GM13977 (cell line): Measurements from ENCODE around the gene TPGS1.
A peak's percentile ranks its signal among the peaks of the same experiment; 100 is the strongest.

Experiments
- DNase-seq: peaks from one replicate; pipeline ENCODE4 v3.0.0; 2012; ENCODE audit warnings: low spot score
- in situ Hi-C: fragments of 300-500 bp; cut with MboI; formaldehyde crosslinking; loops from one replicate; pipeline ENCODE4 v1.12.0; 2022; ENCODE audit warnings: low sequenced_read_pairs, low pct_unique_long_range_greater_than_20kb, mixed read lengths, inconsistent platforms; ENCODE audit not compliant: unreplicated experiment
- TF ChIP-seq, protein P1 (sequence below): IDR thresholded peaks from 2 replicates; pipeline ENCODE4 v1.5.1; 2012; ENCODE audit warnings: mild to moderate bottlenecking, control low read depth; ENCODE audit not compliant: insufficient read depth; ENCODE audit errors: extremely low read depth, missing control alignments

Gene TPGS1

DNA sequence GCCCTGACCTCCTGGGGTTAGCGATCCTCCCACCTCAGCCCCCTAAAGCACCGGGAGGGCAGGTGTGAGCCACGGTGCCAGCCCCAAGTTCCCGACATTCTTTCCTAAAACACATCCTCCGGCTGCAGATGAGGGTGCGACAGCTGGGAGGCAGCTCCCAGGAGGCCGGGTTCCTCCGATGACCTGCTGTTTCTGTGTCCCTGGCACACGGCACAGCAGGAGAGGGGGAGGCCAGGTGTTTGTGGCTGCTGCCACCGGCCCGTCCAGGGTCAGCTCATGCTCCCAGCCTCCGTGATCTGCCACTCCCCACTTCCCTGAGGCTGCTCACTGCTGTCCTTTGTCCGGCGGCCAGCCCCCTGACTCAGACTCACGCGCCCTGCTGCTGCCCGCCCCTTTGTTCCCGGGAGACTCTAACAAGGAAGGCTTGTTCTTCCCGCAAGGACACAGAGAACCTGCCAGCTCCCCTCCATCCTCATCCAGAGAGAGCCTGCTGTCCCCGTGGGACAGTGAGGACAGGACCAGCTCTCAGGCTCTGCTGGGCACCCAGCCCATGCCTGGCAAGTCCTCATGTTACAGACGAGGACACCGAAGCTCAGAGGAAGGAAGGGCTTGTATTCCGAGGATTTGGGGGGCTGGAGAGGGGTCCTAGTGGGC, 21.6 kb upstream of the TPGS1 start:
- DNase-seq = no peak

GRCh38 chr19:488505-489417, 18.5 kb upstream of the TPGS1 start:
- peak; percentile 99 for DNase-seq
- in situ Hi-C loops = no loop called here
- TF ChIP-seq, protein P1, sequence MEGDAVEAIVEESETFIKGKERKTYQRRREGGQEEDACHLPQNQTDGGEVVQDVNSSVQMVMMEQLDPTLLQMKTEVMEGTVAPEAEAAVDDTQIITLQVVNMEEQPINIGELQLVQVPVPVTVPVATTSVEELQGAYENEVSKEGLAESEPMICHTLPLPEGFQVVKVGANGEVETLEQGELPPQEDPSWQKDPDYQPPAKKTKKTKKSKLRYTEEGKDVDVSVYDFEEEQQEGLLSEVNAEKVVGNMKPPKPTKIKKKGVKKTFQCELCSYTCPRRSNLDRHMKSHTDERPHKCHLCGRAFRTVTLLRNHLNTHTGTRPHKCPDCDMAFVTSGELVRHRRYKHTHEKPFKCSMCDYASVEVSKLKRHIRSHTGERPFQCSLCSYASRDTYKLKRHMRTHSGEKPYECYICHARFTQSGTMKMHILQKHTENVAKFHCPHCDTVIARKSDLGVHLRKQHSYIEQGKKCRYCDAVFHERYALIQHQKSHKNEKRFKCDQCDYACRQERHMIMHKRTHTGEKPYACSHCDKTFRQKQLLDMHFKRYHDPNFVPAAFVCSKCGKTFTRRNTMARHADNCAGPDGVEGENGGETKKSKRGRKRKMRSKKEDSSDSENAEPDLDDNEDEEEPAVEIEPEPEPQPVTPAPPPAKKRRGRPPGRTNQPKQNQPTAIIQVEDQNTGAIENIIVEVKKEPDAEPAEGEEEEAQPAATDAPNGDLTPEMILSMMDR = no peak

More for the DNA sequence above, 21.6 kb upstream of the TPGS1 start:
- TF ChIP-seq, protein P1 = no peak
- in situ Hi-C loops = no loop called here

GRCh38 chr19:489418-490196, 17.7 kb upstream of the TPGS1 start:
- TF ChIP-seq, protein P1 = no peak
- in situ Hi-C loops = no loop called here
- DNase-seq = peak; percentile 66

DNA sequence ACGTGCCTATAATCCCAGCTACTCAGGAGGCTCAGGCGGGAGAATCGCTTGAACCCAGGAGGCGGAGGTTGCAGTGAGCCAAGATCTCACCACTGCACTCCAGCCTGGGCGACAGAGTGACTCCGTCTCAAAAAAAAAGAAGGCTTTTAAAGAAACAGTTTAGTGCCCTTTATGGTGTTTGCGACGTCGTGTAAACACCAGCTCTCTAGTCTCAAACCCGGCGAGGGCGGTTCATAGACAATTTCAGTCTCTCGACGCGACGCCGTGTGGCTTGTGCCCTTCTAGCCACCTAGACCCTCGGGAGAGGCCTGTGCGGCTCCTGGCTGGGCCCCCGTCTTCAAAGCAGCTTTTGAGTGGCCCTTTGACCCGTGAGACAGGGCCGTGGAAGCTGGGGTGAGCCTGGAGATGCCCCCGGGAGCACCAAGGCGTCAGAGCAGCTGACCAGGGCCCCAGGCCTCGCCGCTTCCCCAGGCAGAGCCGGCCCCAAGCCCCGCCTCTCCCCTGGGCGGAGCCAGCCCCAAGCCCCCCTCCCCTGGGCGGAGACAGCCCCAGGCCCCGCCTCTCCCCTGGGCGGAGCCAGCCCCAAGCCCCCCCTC, 16.1 kb upstream of the TPGS1 start:
- in situ Hi-C loops = no loop called here
- DNase-seq = no peak
- TF ChIP-seq, protein P1 = no peak

GRCh38 chr19:492091-492531, 15.2 kb upstream of the TPGS1 start:
- in situ Hi-C loops = no loop called here
- DNase-seq = no peak
- TF ChIP-seq, protein P1 = no peak
